Urinary bladder (tissue), 4 donors: ENCODE data around the gene CEP72. TPM values are rescaled to one million over a fixed set of nuclear protein-coding genes. Genes with fewer than 3 reads are reported as not detected.

ENCODE experiments used
- DNase-seq: peaks from one replicate; pipeline ENCODE4 v3.0.0-alpha.2; 2015; ENCODE audit errors: extremely low spot score
- H3K27ac ChIP-seq: one replicate; pipeline ENCODE4 v1.5.1; 2013; ENCODE audit warnings: low read depth, mild to moderate bottlenecking, moderate library complexity
- H3K36me3 ChIP-seq: one replicate; pipeline ENCODE4 v1.6.1; 2013; ENCODE audit warnings: mild to moderate bottlenecking, moderate library complexity; ENCODE audit not compliant: insufficient read depth
- H3K4me1 ChIP-seq: one replicate; pipeline ENCODE4 v1.6.1; 2013; ENCODE audit warnings: mild to moderate bottlenecking, moderate library complexity; ENCODE audit not compliant: insufficient read depth
- H3K4me3 ChIP-seq: one replicate; pipeline ENCODE4 v1.5.1; 2013; ENCODE audit warnings: low read depth, low read length
- WGBS: extraction: QIAGEN DNeasy Blood & Tissue Kit; methylation state at CpG from one replicate; pipeline ENCODE4 v1.1.7; 2013; 5-methylcytosine and 5-hydroxymethylcytosine counted together
- polyA plus RNA-seq: library from polyadenylated mRNA; stranded (reverse); fragments of 200-250 nt; gene quantifications from one replicate; pipeline ENCODE4 v1.2.3, GENCODE V29; 2013
- total RNA-seq: library from RNA; depleted of rRNA; stranded (reverse); fragments of >200 nt; gene quantifications from one replicate; pipeline ENCODE4 v1.2.3, GENCODE V29; 2014
- donor health status: healthy with polysubstance abuse.
- donor health status: healthy.

The CEP72 gene
- total and polyA plus RNA-seq, 2 donors, result 3.6 to 5.7 TPM

GRCh38 chr5:661891-662750 lies 50.0 kb downstream of the CEP72 start:
- Histone ChIP-seq H3K36me3 (no peaks in the 10 kb centered on the region), H3K4me1 (no peaks in the 10 kb centered on the region), H3K4me3 (no peak overlapping the region), H3K27ac (no peak overlapping the region)
- DNase-seq, result no peak
- WGBS, result 97% methylated on average over 53 of the region's 53 CpGs

- H3K4me3 ChIP-seq, result no peak overlapping the region
- H3K4me1 ChIP-seq, result no peaks in the 10 kb centered on the region
- no peak for DNase-seq
- H3K27ac ChIP-seq, result no peak overlapping the region
- 97% methylated on average over 56 of the region's 56 CpGs for WGBS
- no peaks in the 10 kb centered on the region for H3K36me3 ChIP-seq
Observed at GRCh38 chr5:662751-663435, 50.8 kb downstream of the CEP72 start.

DNA sequence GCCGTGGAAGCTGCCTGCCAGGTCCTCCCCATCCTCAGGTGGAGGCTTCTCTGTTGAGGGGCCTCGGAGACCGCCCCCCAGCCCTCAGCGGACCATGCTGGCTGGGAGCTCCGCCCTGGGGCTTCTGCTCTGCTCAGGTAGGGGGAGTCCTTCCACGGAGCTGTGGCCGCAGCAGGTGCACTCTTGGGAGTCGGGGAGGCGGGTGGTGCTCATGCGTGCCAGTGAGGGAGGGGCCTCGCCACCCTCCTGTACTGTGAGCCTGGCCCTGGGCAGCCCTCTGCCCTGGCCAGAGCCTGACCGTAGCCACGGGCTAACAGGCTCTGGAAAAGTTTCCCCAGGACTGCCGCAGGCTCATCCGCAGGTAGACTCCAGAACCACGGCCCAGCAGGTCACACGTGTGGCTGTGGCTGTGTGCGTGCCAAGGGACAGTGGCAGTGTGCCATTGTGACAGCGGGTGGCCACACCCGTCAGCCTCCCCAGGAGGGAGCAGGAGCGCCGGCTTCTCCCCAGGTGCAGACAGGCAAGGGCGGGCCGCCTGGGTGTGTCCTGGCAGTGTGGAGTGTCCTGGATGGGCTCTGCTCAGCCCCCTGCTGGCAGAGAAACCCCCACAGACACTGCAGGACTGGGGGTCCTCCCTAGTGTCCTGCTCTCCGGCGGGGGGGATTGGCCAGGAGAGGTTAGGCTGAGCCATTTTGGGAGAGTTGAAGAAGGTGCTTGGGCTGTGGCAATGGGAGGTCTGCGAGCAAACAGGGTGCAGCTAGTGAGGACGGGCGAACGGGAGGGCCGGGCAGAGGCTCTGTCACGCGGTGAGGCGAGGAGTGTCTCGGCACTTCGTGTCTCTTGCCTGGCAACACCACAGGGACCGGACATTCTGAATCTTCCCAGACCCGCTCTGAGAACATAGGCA lies 51.5 kb downstream of the CEP72 start:
- no peak overlapping the region for H3K4me3 ChIP-seq
- H3K4me1 ChIP-seq, result no peaks in the 10 kb centered on the region
- H3K27ac ChIP-seq, result no peak overlapping the region
- H3K36me3 ChIP-seq, result no peaks in the 10 kb centered on the region
- DNase-seq, result no peak
- 94% methylated on average over 38 of the region's 38 CpGs for WGBS

DNA sequence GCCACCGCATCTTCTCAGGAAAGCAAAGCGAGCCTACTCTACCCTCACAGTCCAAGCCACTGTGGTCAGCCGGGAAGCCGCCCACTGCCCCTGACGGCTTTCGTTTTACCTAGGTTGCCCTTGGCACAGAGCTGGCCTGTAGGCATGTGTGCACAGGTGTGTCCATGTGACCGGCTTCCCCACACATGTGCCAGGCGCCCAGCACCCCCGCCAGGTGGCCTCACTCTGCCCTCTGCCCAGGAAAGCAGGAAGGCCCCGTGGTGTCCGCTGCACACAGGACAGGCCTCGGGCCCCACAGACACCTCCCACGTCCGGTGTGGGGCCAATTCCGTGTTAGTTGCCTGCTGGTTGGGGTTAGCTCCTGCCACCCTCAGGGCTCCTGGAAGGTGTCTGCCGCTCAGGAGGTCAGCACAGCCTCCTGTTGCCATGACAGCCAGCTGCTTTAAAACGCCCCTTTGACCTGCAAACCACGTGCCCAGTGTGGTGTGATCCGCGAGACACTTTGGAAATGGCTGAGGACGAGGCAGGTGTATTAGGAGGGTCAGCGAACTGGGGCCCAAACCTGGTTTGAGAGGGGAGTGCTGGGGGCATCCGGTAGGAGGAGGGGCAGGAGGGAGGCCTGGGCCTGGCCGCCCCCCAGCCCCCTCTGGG lies 52.3 kb downstream of the CEP72 start:
- DNase-seq, result no peak
- Histone ChIP-seq H3K4me3 (no peak overlapping the region), H3K27ac (no peak overlapping the region), H3K4me1 (no peaks in the 10 kb centered on the region), H3K36me3 (no peaks in the 10 kb centered on the region)
- WGBS, result 88% methylated on average over 24 of the region's 24 CpGs

- Histone ChIP-seq H3K4me1 (no peaks in the 10 kb centered on the region), H3K27ac (no peak overlapping the region), H3K36me3 (no peaks in the 10 kb centered on the region), H3K4me3 (no peak overlapping the region)
- no peak for DNase-seq
- WGBS, result 93% methylated on average over 20 of the region's 20 CpGs
Observed at GRCh38 chr5:664994-665360, 52.8 kb downstream of the CEP72 start.

DNA sequence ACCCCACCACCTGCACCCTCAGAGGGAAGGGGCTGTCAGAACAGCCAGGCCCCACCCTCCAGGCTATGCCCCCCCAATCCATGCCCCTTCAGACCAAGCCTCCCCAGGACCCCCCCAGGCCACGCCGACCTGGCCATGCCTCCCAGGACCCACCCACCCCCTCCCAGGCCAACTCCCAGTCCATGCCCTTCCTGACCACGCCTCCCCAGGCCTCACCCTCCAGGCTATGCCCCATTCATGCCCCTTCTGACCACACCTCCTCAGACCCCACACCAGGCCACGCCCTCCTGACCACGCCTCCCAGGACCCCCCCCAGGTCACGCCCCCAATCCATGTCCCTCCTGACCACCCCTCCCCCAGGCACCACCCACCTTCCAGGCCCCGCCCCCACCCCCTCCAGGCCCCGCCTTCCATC lies 53.4 kb downstream of the CEP72 start:
- H3K27ac ChIP-seq, result no peak overlapping the region
- no peak overlapping the region for H3K4me3 ChIP-seq
- DNase-seq, result no peak
- H3K4me1 ChIP-seq, result no peaks in the 10 kb centered on the region
- 87% methylated on average over 8 of the region's 8 CpGs for WGBS
- no peaks in the 10 kb centered on the region for H3K36me3 ChIP-seq

GRCh38 chr5:665956-666711 lies 54.0 kb downstream of the CEP72 start:
- no peak for DNase-seq
- no peak overlapping the region for H3K4me3 ChIP-seq
- 95% methylated on average over 40 of the region's 40 CpGs for WGBS
- H3K27ac ChIP-seq, result no peak overlapping the region
- H3K36me3 ChIP-seq, result no peaks in the 10 kb centered on the region
- H3K4me1 ChIP-seq, result no peaks in the 10 kb centered on the region

GRCh38 chr5:666816-667498 lies 54.8 kb downstream of the CEP72 start:
- no peak for DNase-seq
- WGBS, result 92% methylated on average over 13 of the region's 13 CpGs
- Histone ChIP-seq H3K4me3 (no peak overlapping the region), H3K4me1 (no peaks in the 10 kb centered on the region), H3K27ac (no peak overlapping the region), H3K36me3 (no peaks in the 10 kb centered on the region)

GRCh38 chr5:668283-668995 lies 56.3 kb downstream of the CEP72 start:
- DNase-seq, result no peak
- H3K36me3 ChIP-seq, result no peaks in the 10 kb centered on the region
- H3K4me1 ChIP-seq, result no peaks in the 10 kb centered on the region
- WGBS, result 71% methylated on average over 44 of the region's 44 CpGs
- H3K4me3 ChIP-seq, result no peak overlapping the region
- H3K27ac ChIP-seq, result no peak overlapping the region

GRCh38 chr5:669111-669841 lies 57.1 kb downstream of the CEP72 start:
- no peak overlapping the region for H3K27ac ChIP-seq
- no peaks in the 10 kb centered on the region for H3K4me1 ChIP-seq
- H3K4me3 ChIP-seq, result no peak overlapping the region
- H3K36me3 ChIP-seq, result no peaks in the 10 kb centered on the region
- 53% methylated on average over 40 of the region's 40 CpGs for WGBS
- no peak for DNase-seq

DNA sequence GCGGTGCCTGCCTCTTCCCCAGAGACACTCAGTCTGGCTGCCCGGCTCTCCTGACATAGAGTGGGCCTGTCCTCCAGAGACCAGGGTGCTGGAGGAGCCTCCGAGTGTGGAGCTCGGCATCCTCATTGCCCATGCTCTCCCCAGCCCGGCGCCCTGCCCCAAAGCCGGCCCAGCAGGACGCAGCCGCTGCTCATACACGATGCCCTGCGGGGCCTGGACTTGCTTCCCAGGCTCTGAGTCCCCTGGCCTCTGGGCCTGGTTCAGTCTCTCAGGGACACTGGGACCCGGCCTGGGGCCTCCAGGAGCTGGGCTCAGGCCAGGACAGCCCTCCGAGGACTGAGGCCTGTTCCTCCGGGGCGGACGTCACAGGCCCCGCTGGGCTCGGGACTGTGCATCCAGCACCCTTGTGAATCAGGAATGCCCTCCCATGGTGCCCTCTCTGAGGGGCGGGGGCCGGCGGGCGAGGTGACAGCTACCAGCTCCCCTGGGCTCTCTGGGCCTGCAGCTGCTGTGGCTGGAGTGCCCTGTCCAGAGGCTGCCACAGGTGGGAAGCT lies 57.8 kb downstream of the CEP72 start:
- H3K27ac ChIP-seq, result no peak overlapping the region
- H3K4me1 ChIP-seq, result no peaks in the 10 kb centered on the region
- H3K36me3 ChIP-seq, result no peaks in the 10 kb centered on the region
- WGBS, result 81% methylated on average over 22 of the region's 22 CpGs
- DNase-seq, result no peak
- no peak overlapping the region for H3K4me3 ChIP-seq
